GM19324 (cell line): ENCODE data around the gene HADH.
"Not testable (repeated sequence)": the region's sequence is repeated elsewhere in the genome, so short reads cannot be mapped to it uniquely, and the experiment has no call there.

Source experiments
- ATAC-seq: cut with Tn5 transposase; IDR thresholded peaks from one replicate; pipeline ENCODE4 v1.9.1; 2021; ENCODE audit warnings: mild to moderate bottlenecking, moderate library complexity; ENCODE audit not compliant: unreplicated experiment, low FRiP score

HADH gene

DNA sequence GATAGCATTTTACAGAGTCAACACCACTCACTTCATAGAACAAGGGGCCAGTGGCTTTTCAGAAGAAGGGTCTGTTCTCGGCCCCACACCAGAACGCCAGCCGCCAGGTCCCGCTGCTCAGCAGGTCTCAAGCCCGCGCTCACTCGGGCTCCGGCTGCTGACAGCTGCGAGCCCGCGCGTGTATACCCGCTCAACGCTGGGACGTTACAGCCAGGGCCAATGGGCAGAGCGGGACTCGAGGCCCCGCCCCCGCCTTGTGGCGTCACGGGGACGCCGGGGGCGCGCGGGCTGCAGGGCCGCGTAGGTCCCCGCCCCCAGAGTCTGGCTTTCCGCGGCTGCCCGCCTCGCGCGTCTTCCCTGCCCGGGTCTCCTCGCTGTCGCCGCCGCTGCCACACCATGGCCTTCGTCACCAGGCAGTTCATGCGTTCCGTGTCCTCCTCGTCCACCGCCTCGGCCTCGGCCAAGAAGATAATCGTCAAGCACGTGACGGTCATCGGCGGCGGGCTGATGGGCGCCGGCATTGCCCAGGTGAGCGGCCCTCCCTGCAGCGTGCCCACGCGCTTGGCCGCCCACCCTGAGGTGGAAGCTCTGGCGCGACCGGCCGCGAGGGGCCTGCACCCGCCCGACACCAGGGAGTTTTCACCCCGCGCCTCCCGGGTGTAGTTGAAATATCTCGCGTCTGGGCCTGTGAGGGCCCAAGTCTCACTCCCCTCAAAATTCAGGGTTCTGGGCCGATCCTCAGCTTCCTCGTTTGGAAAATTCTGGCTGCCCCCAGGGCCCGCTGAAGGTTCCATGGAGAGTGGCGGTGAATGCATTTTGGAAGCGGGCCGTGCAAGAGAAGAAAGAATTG lies at the start of gene HADH:
Gene HADH, plus strand, starts transcription at position 353 of the 850 bp plus-strand sequence. Its CDS starts 44 bp downstream, at position 397.
- ATAC-seq: peak; percentile 98

DNA sequence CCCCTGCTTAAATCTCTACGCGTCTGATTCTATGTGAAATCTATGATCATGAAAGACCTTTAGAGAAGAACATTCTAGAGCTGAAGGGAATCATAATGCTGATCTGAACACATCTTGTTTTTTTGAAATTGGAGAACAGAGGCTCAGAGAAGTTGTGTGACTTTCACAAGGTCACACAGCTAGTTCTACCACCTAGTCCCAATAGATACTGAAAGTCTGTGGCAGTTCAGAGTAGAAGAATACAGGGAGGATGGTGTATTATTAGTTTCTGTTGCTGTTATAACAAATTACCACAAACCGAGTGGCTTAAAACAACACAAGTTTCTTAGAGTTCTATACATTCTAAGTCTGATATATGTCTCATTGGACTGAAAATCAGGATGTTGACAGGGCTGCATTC lies 43.9 kb upstream of the HADH start:
- ATAC-seq: no peak

- ATAC-seq: no peak
Measured at GRCh38 chr4:107950746-107951540, 38.7 kb upstream of the HADH start.

GRCh38 chr4:107951551-107951950 lies 38.1 kb upstream of the HADH start:
- ATAC-seq: no peak

DNA sequence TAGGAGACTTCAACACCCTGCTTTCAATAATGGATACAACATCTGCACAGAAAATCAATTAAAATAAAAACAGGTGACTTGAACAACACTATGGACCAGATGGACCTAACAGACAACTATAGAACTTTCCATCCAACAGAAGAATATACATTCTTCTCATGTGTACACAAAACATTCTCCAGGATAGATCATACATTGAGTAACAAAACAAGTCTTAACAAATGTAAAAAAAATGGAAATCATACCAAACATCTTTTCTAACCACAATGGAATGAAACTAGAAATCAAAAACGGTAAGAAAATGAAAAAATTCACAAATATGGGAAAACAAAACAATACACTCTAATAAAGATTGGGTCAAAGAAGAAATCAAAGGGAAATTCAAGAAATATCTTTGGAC lies 33.7 kb upstream of the HADH start:
- no peak for ATAC-seq

DNA sequence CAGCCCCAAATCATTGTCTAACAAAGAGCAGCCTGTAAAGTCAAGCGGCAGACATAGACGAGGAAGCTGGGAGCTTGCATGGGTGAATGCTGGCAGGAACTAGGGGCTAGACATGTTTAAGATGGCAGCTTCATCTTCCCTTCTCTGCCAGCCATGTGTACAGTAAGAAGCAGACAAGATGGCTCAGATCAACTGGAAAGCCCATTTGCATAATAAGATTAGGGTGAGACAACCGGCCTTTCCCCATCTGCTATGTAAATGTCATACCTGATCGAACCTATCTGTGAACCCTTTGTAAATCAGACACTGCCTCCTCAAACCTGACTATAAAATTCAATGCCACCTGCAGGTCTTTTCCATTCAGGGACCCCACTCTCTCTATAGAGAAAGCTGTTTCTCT lies 22.8 kb upstream of the HADH start:
- ATAC-seq: no peak

- ATAC-seq: not testable (repeated sequence)
Measured at GRCh38 chr4:107967519-107967918, 22.2 kb upstream of the HADH start.

DNA sequence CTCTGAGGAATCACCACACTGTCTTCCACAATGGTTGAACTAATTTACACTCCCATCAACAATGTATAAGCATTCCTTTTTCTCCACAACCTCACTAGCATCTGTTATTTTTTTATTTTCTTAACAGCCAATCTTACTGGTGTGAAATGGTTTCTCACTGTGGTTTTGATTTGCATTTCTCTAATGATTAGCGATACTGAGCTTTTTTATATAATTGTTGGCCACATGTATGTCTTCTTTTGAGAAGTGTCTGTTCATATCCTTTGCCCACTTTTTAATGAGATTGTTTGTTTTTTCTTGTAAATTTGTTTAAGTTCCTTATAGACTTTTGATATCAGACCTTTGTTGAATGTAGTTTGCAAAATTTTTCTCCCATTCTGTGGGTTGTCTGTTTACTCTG lies 21.8 kb upstream of the HADH start:
- ATAC-seq: not testable (repeated sequence)

- ATAC-seq: no peak
Measured at GRCh38 chr4:107970063-107970798, 19.5 kb upstream of the HADH start.

DNA sequence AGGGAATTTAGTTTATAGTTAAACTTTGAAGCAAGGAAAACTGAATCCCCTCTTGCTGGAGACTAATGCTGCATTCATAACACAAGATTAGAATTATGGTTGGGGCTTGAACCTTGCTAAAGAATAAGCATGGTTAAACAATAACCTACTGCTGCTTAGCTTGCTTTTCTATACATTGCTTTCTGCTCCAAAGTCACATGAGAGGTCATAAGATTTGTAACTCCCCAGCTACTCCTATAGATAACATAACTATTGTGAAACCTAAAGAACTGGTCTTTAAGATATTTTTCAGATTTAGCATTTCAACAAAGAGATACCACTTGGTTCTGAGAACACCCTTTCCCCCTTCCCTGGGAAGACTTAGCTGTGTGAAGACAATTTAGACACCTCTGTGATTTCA lies 17.1 kb upstream of the HADH start:
- no peak for ATAC-seq

DNA sequence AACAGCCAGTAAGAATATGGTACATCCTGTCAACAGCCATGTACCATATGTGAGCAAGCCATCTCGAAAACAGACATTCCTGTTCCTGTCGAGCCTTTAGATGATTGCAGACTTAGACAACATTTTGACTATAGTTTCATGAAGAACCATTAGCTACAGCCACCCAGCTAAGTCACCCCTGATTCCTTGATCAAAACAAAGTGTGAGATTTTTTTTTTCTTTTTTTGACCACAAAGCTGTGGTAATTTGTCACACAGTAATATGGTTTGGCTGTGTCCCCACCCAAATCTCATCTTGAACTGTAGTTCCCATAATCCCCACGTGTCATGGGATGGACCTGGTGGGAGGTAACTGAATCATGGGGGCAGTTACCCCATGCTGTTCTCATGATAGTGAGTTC lies 15.2 kb upstream of the HADH start:
- no peak for ATAC-seq

DNA sequence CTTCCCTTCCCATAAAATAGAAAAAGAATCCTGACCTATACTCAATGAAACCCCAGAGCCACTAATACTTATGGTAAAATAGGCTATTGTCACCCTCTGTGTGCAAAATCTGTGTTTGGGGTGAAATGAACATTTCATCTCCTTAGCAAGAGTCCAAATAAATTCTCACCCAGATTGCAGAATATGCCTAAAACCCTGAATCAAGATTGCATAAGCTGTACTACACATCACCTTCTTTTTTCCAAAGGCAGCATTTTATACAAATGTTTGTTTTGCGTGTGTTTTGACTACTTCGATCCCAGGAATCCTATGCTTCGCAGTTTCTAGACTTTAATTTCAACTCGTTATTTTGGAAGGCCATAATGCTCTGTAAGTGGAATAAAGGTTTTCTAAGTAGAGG lies 12.2 kb upstream of the HADH start:
- no peak for ATAC-seq

GRCh38 chr4:107977966-107978705 lies 11.6 kb upstream of the HADH start:
- ATAC-seq: no peak

GRCh38 chr4:107978716-107979451 lies 10.8 kb upstream of the HADH start:
- ATAC-seq: no peak

GRCh38 chr4:107987916-107988762 lies 1.6 kb upstream of the HADH start:
- ATAC-seq: no peak

DNA sequence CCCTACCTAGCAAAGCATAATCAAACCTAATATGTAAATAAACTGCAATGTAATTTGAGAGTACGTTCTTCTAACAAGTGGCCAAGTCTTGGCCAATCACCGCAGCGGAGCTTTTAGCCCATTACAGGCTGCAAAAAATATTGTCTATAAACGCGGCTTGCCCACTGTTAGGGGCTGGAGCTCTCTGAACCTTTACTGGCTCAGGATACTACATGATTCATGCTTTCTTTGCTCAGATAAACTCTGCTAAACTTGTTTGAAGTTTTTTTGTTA lies 990 bp upstream of the HADH start:
- ATAC-seq: no peak

- no peak for ATAC-seq
Measured at GRCh38 chr4:107989162-107989536, 540 bp upstream of the HADH start.

GRCh38 chr4:107991945-107992630 lies 2.4 kb downstream of the HADH start:
- no peak for ATAC-seq
